ENCODE results near the gene CDK5R1.

CDK5R1 gene

DNA sequence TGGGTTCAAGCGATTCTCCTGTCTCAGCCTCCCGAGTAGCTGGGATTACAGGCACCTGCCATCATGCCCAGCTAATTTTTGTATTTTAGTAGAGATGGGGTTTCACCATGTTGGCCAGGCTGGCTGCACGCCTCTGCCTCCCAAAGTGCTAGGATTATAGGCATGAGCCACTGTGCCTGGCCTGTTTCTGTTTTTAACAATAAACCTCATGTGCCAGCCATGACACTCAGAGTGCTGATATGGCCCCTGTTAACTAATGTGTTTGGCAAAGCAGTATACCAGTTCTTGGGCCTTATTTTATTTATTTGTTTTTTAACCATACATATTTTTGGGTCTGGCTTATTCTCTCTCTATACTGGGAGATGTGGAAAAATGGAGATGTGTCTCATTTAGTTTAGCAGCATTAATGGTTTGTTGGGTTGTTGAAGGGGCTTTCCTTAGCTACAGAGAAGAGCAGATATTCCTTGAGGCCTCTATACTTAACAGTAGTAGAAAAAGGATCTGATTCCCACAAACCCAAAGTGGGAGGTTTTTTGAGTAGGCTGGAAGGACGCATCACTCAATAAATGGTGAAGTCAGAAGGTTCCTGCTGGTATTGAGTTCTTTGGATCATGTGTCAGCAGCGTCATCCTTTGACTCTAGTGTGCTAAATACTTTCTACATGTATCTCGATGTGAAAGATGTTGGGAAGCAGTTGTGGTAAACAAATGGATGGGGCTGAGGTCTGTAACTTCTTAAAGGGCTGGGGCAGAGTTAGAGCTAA lies 16.2 kb upstream of the CDK5R1 start:
- TF ChIP-seq, protein P1, sequence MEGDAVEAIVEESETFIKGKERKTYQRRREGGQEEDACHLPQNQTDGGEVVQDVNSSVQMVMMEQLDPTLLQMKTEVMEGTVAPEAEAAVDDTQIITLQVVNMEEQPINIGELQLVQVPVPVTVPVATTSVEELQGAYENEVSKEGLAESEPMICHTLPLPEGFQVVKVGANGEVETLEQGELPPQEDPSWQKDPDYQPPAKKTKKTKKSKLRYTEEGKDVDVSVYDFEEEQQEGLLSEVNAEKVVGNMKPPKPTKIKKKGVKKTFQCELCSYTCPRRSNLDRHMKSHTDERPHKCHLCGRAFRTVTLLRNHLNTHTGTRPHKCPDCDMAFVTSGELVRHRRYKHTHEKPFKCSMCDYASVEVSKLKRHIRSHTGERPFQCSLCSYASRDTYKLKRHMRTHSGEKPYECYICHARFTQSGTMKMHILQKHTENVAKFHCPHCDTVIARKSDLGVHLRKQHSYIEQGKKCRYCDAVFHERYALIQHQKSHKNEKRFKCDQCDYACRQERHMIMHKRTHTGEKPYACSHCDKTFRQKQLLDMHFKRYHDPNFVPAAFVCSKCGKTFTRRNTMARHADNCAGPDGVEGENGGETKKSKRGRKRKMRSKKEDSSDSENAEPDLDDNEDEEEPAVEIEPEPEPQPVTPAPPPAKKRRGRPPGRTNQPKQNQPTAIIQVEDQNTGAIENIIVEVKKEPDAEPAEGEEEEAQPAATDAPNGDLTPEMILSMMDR (IDR thresholded peaks at IDR 0.05) = no peak
- Histone ChIP-seq H3K27ac (no peak overlapping the region), H3K4me3 (no peak overlapping the region)
- DNase-seq (ENCODE audit: low spot score) = no peak

DNA sequence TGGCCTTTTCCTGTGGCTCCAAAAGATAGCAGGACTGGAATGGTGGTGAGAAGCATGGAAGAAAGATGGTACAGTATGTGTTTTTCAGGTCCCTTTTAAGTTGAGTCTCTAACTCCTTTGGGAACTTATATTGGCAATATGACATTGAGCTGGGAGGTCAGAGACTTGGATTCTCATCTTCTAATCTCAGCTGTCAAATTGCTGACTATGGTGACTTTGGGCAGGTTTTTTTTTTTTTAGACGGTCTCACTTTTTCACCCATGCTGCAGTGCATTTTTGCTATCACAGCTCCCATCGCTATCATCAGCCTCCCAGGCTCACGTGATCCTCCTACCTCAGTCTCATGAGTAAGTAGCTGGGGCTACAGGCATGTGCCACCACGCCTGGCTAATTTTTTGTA lies 15.1 kb upstream of the CDK5R1 start:
- no peak for DNase-seq (ENCODE audit: low spot score)
- TF ChIP-seq, protein P1 (IDR thresholded peaks at IDR 0.05) = no peak
- Histone ChIP-seq H3K4me3 (no peak overlapping the region), H3K27ac (no peak overlapping the region)

DNA sequence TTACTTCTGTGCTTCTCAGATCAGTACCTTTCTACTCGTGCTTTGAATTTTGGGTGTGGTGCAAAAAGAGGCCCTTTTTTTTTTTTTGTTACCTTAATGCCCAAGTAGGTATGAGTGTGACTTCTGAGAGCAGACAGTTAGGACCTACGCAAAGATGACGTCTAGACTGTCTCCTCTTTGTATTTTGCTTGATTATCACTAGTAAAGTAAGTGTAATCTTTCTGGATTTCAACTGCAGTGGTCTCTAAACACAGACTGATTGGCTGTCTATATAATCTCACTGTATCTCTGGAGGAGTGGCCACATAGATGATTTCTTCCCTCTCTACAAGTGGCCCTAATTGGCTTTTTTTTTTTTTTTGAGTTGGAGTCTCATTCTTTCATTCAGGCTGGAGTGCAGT lies 11.5 kb upstream of the CDK5R1 start:
- DNase-seq (ENCODE audit: low spot score) = no peak

DNA sequence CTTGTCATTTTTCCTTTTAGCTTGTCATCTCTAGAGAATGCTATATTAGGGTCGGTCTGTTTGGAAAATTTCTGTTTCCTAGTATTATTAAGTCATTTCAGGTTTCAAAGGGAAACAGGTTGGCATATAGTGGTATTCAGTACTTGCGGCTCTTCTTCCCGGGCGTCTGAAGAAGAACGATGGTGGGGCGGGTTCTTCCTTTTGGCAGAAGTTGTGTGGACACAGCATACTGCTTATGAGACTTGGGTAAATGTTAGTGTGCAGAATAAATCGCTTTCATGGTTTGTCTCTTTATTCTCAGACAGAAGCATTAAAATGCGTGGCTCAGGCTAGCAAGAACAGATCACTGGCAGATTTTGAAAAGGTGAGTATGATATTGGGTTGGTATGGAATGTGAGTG lies 9.6 kb upstream of the CDK5R1 start:
- TF ChIP-seq, protein P1 (IDR thresholded peaks at IDR 0.05) = no peak
- no peak overlapping the region for H3K27ac ChIP-seq
- no peak overlapping the region for H3K4me3 ChIP-seq
- DNase-seq (ENCODE audit: low spot score) = no peak

More for the DNA sequence above, 11.5 kb upstream of the CDK5R1 start:
- Histone ChIP-seq H3K4me3 (no peak overlapping the region), H3K27ac (no peak overlapping the region)
- TF ChIP-seq, protein P1 (IDR thresholded peaks at IDR 0.05) = no peak

DNA sequence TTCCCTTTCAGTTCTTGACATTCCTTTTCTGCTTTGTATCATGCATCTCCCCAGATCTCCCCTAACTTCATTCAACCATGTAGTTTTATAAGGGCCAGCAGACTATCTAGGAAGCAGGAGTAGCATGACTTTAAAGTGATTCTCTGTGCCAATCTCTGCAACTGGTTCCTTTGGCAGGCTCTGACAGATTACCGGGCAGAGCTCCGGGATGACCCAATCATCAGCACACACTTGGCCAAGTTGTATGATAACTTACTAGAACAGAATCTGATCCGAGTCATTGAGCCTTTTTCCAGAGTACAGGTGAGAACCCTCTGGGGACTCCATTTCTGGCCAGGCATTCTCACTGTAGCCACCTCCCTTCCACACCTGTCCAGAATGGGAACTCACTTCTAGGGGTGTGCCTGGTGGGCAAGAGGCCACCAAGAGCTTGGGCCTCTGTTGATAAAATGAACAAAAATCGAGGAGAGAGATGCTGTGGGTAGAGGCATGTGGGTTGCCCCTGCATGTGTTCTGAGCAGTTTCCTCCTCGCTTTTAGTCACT lies 7.6 kb upstream of the CDK5R1 start:
- H3K4me3 ChIP-seq = no peak overlapping the region
- DNase-seq (ENCODE audit: low spot score) = no peak
- no peak overlapping the region for H3K27ac ChIP-seq
- TF ChIP-seq, protein P1 (IDR thresholded peaks at IDR 0.05) = no peak

DNA sequence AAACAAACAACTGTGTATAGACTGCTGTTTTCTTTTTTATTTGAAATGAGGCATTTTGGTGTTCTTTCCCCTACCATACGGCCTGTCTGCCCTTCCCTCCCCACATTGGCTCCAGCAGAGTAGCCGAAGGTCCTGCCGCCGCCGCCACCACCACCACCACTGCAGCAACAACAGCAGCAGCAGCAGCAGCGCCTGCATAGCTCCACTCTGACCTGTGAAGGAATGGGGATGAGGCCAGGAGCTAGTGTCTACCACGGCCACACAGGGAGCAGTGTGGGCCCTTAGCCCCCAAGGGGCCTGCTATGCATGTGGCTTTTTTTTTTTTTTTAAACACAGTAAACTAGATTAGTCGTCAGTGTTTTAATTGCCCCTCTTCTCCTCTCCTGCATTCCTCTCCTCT lies 5.6 kb upstream of the CDK5R1 start:
- TF ChIP-seq, protein P1 (IDR thresholded peaks at IDR 0.05) = no peak
- no peak for DNase-seq (ENCODE audit: low spot score)
- no peak overlapping the region for H3K27ac ChIP-seq
- no peak overlapping the region for H3K4me3 ChIP-seq
